ENCODE data around the gene OXA1L. TPM values are rescaled to one million over a fixed set of nuclear protein-coding genes. Genes with fewer than 3 reads are reported as not detected.
A peak's percentile ranks its signal among the peaks of the same experiment; 100 is the strongest.

The OXA1L gene
- total RNA-seq, 4 donors from 2014 or later = 63.5 to 74.9 (median 71.3) TPM

- peaks cover 26 to 45% (median 43%) of the 10 kb centered on the region in 4 donors for H3K36me3 ChIP-seq
- WGBS = 2% methylated on average over 6 of the region's 6 CpGs
- H3K27me3 ChIP-seq = no peaks in the 10 kb centered on the region
- TF ChIP-seq POLR2AphosphoS5 (IDR thresholded peaks at IDR 0.05) = no peak
- no peak for TF ChIP-seq POLR2A (IDR thresholded peaks at IDR 0.05; ENCODE audit: low read depth)
- TF ChIP-seq CTCF (IDR thresholded peaks at IDR 0.05) = no peak
- no peak for TF ChIP-seq EP300 (IDR thresholded peaks at IDR 0.05)
- peaks cover 20 to 32% (median 26%) of the 10 kb centered on the region in 4 donors for H3K4me1 ChIP-seq
- peaks cover 0 to 5% (median 2%) of the 10 kb centered on the region in 4 donors for H3K9me3 ChIP-seq
- H3K4me3 ChIP-seq = peak overlapping the region; percentile 73 to 92 (median 90)
- peak overlapping the region; percentile 81 to 90 (median 86) for H3K27ac ChIP-seq (replicated peaks in 1 of 4)
- intact Hi-C loops (cut with DNase I) = no loop called here
- DNase-seq (ENCODE audit: extremely low spot score) = no peak
These were observed 768 bp downstream of the OXA1L start for GRCh38 chr14:22767323-22767589.

- Histone ChIP-seq H3K27me3 (no peaks in the 10 kb centered on the region), H3K9me3 (no peaks in the 10 kb centered on the region), H3K36me3 (peaks cover 32 to 62% (median 55%) of the 10 kb centered on the region in 4 donors), H3K4me3 (no peak overlapping the region), H3K4me1 (peaks cover 20 to 32% (median 26%) of the 10 kb centered on the region in 4 donors), H3K27ac (replicated peaks in 1 of 4) (no peak overlapping the region)
- intact Hi-C loops (cut with DNase I) = no loop called here
- no peak for DNase-seq (ENCODE audit: extremely low spot score)
- 97% methylated on average over 4 of the region's 4 CpGs for WGBS
- TF ChIP-seq EP300 (IDR thresholded peaks at IDR 0.05) (no peak), POLR2A (IDR thresholded peaks at IDR 0.05; ENCODE audit: low read depth) (no peak), POLR2AphosphoS5 (IDR thresholded peaks at IDR 0.05) (no peak), CTCF (IDR thresholded peaks at IDR 0.05) (no peak)
These were observed 2.5 kb downstream of the OXA1L start for GRCh38 chr14:22768947-22769346.

- Histone ChIP-seq H3K27me3 (no peaks in the 10 kb centered on the region), H3K4me1 (peaks cover 20 to 32% (median 26%) of the 10 kb centered on the region in 4 donors), H3K27ac (replicated peaks in 1 of 4) (no peak overlapping the region), H3K9me3 (no peaks in the 10 kb centered on the region), H3K4me3 (no peak overlapping the region), H3K36me3 (peaks cover 32 to 67% (median 59%) of the 10 kb centered on the region in 4 donors)
- no peak for TF ChIP-seq EP300 (IDR thresholded peaks at IDR 0.05)
- no peak for TF ChIP-seq CTCF (IDR thresholded peaks at IDR 0.05)
- no peak for TF ChIP-seq POLR2A (IDR thresholded peaks at IDR 0.05; ENCODE audit: low read depth)
- TF ChIP-seq POLR2AphosphoS5 (IDR thresholded peaks at IDR 0.05) = no peak
- DNase-seq (ENCODE audit: extremely low spot score) = no peak
- intact Hi-C loops (cut with DNase I) = no loop called here
- WGBS = 72% methylated on average over 2 of the region's 2 CpGs
These were observed 2.9 kb downstream of the OXA1L start for GRCh38 chr14:22769369-22769768.

GRCh38 chr14:22770481-22771187, 4.1 kb downstream of the OXA1L start:
- TF ChIP-seq EP300 (IDR thresholded peaks at IDR 0.05) = no peak
- Histone ChIP-seq H3K36me3 (peaks cover 32 to 68% (median 61%) of the 10 kb centered on the region in 4 donors), H3K27me3 (no peaks in the 10 kb centered on the region), H3K4me3 (no peak overlapping the region), H3K9me3 (no peaks in the 10 kb centered on the region), H3K4me1 (peaks cover 17 to 29% (median 24%) of the 10 kb centered on the region in 4 donors), H3K27ac (replicated peaks in 1 of 4) (no peak overlapping the region)
- no peak for DNase-seq (ENCODE audit: extremely low spot score)
- intact Hi-C loops (cut with DNase I) = no loop called here
- WGBS = 91% methylated on average over 8 of the region's 8 CpGs

GRCh38 chr14:22772725-22773124, 6.2 kb downstream of the OXA1L start:
- intact Hi-C loops (cut with DNase I) = no loop called here
- DNase-seq (ENCODE audit: extremely low spot score) = no peak
- Histone ChIP-seq H3K4me1 (peaks cover 6 to 16% (median 11%) of the 10 kb centered on the region in 4 donors), H3K27me3 (no peaks in the 10 kb centered on the region), H3K36me3 (peaks cover 32 to 68% (median 61%) of the 10 kb centered on the region in 4 donors), H3K9me3 (no peaks in the 10 kb centered on the region), H3K27ac (replicated peaks in 1 of 4) (no peak overlapping the region), H3K4me3 (no peak overlapping the region)
- TF ChIP-seq POLR2AphosphoS5 (IDR thresholded peaks at IDR 0.05) = no peak
- TF ChIP-seq POLR2A (IDR thresholded peaks at IDR 0.05; ENCODE audit: low read depth) = no peak
- no peak for TF ChIP-seq CTCF (IDR thresholded peaks at IDR 0.05)
- WGBS = 100% methylated on average over 1 of the region's 1 CpG
